ENCODE measurements around the gene ZNF282. TPM values are rescaled to one million over a fixed set of nuclear protein-coding genes. Genes with fewer than 3 reads are reported as not detected.
"Not testable (repeated sequence)": the region's sequence is repeated elsewhere in the genome, so short reads cannot be mapped to it uniquely, and the experiment has no call there.

ZNF282 gene
- total RNA-seq, 2 donors from 2014 or later, result 13.9 to 19.6 TPM

- intact Hi-C loops (cut with DNase I), result no loop called here
- DNase-seq (ENCODE audit: low spot score), result no peak
Measured at GRCh38 chr7:149218469-149219420, 23.4 kb downstream of the ZNF282 start.

GRCh38 chr7:149220534-149220933 is 25.2 kb downstream of the ZNF282 start:
- DNase-seq (ENCODE audit: low spot score), result no peak
- intact Hi-C loops (cut with DNase I), result no loop called here

- intact Hi-C loops (cut with DNase I), result no loop called here
- DNase-seq (ENCODE audit: low spot score), result no peak
Measured at GRCh38 chr7:149223176-149223575, 27.8 kb downstream of the ZNF282 start.

GRCh38 chr7:149223761-149224160 is 28.4 kb downstream of the ZNF282 start:
- intact Hi-C loops (cut with DNase I), result no loop called here
- DNase-seq (ENCODE audit: low spot score), result no peak

- DNase-seq (ENCODE audit: low spot score), result no peak
- intact Hi-C loops (cut with DNase I), result no loop called here
Measured at GRCh38 chr7:149224352-149224751, 29.0 kb downstream of the ZNF282 start.

- intact Hi-C loops (cut with DNase I), result no loop called here
- no peak for DNase-seq (ENCODE audit: low spot score)
Measured at GRCh38 chr7:149225106-149225505, 29.8 kb downstream of the ZNF282 start.

- intact Hi-C loops (cut with DNase I), result no loop called here
- DNase-seq (ENCODE audit: low spot score), result no peak
Measured at GRCh38 chr7:149225656-149226055, 30.3 kb downstream of the ZNF282 start.

GRCh38 chr7:149226366-149226765 is 31.0 kb downstream of the ZNF282 start:
- DNase-seq (ENCODE audit: low spot score); intact Hi-C loops (cut with DNase I): not testable (repeated sequence)

- no peak for DNase-seq (ENCODE audit: low spot score)
- intact Hi-C loops (cut with DNase I), result no loop called here
Measured at GRCh38 chr7:149226840-149227494, 31.6 kb downstream of the ZNF282 start.

GRCh38 chr7:149228831-149229471 is 33.6 kb downstream of the ZNF282 start:
- intact Hi-C loops (cut with DNase I), result no loop called here
- DNase-seq (ENCODE audit: low spot score), result no peak

GRCh38 chr7:149229526-149229925 is 34.2 kb downstream of the ZNF282 start:
- DNase-seq (ENCODE audit: low spot score), result no peak

GRCh38 chr7:149232362-149232761 is 37.0 kb downstream of the ZNF282 start:
- no peak for DNase-seq (ENCODE audit: low spot score)
- intact Hi-C loops (cut with DNase I), result no loop called here

More at GRCh38 chr7:149229526-149229925, 34.2 kb downstream of the ZNF282 start:
- intact Hi-C loops (cut with DNase I), result no loop called here

GRCh38 chr7:149233655-149234204 is 38.4 kb downstream of the ZNF282 start:
- DNase-seq (ENCODE audit: low spot score); intact Hi-C loops (cut with DNase I): not testable (repeated sequence)

- DNase-seq (ENCODE audit: low spot score), result no peak
- intact Hi-C loops (cut with DNase I), result no loop called here
Measured at GRCh38 chr7:149237502-149237901, 42.2 kb downstream of the ZNF282 start.

GRCh38 chr7:149238051-149238450 is 42.7 kb downstream of the ZNF282 start:
- intact Hi-C loops (cut with DNase I), result no loop called here
- no peak for DNase-seq (ENCODE audit: low spot score)

- intact Hi-C loops (cut with DNase I), result no loop called here
- DNase-seq (ENCODE audit: low spot score), result peak; percentile 96
Measured at GRCh38 chr7:149239345-149240143, 44.2 kb downstream of the ZNF282 start, which contains the start of gene ZNF212. Gene ZNF212, plus strand, starts transcription at chr7:149239651. Its CDS starts 128 bp downstream, at chr7:149239779.

- DNase-seq (ENCODE audit: low spot score), result no peak
- intact Hi-C loops (cut with DNase I), result no loop called here
Measured at GRCh38 chr7:149240637-149241036, 45.3 kb downstream of the ZNF282 start.

GRCh38 chr7:149241696-149242095 is 46.4 kb downstream of the ZNF282 start:
- no peak for DNase-seq (ENCODE audit: low spot score)
- intact Hi-C loops (cut with DNase I), result no loop called here

GRCh38 chr7:149245244-149245643 is 49.9 kb downstream of the ZNF282 start:
- intact Hi-C loops (cut with DNase I), result no loop called here
- no peak for DNase-seq (ENCODE audit: low spot score)
